RWPE2 (cell line): ENCODE results near the gene MSMB.
A peak's percentile ranks its signal among the peaks of the same experiment; 100 is the strongest.
"Not testable (repeated sequence)": the region's sequence is repeated elsewhere in the genome, so short reads cannot be mapped to it uniquely, and the experiment has no call there.

Experiments used
- ATAC-seq: fragments of 200-7000 bp; cut with Tn5 transposase; 3 replicates; pipeline ENCODE4 v1.9.1; 2021; ENCODE audit warnings: low read depth
- DNase-seq: peaks from one replicate; pipeline ENCODE4 v3.0.0-alpha.2; 2020; ENCODE audit warnings: low spot score
- H3K27ac ChIP-seq: fragments of 450-650 bp; 2 replicates; pipeline ENCODE4 v1.5.1; 2017; ENCODE audit warnings: mild to moderate bottlenecking; ENCODE audit not compliant: poor library complexity, severe bottlenecking
- H3K27me3 ChIP-seq: fragments of 250-450 bp; sonication (Bioruptor Pico); 2 replicates; pipeline ENCODE4 v1.5.1; 2021; ENCODE audit warnings: mild to moderate bottlenecking, moderate library complexity; ENCODE audit not compliant: insufficient read depth, poor library complexity, severe bottlenecking
- H3K36me3 ChIP-seq: fragments of 250-450 bp; sonication (Bioruptor Pico); 2 replicates; pipeline ENCODE4 v1.5.1; 2020; ENCODE audit warnings: low read depth, mild to moderate bottlenecking, moderate library complexity
- H3K4me1 ChIP-seq: fragments of 250-450 bp; sonication (Bioruptor Pico); 2 replicates; pipeline ENCODE4 v1.5.1; 2021; ENCODE audit warnings: mild to moderate bottlenecking, moderate library complexity; ENCODE audit not compliant: insufficient read depth, poor library complexity, severe bottlenecking
- H3K4me3 ChIP-seq: fragments of 250-450 bp; sonication (Bioruptor Pico); 2 replicates; pipeline ENCODE4 v1.5.1; 2021; ENCODE audit warnings: mild to moderate bottlenecking, moderate library complexity; ENCODE audit not compliant: severe bottlenecking
- H3K9me3 ChIP-seq: fragments of 250-450 bp; sonication (Bioruptor Pico); 2 replicates; pipeline ENCODE4 v1.5.1; 2021; ENCODE audit warnings: mild to moderate bottlenecking, moderate library complexity; ENCODE audit not compliant: severe bottlenecking
- TF ChIP-seq, protein P1 (sequence below): fragments of 450-650 bp; IDR thresholded peaks from one replicate; pipeline ENCODE4 v1.5.1; 2017; ENCODE audit warnings: mild to moderate bottlenecking, moderate library complexity; ENCODE audit not compliant: poor library complexity, severe bottlenecking

MSMB gene

DNA sequence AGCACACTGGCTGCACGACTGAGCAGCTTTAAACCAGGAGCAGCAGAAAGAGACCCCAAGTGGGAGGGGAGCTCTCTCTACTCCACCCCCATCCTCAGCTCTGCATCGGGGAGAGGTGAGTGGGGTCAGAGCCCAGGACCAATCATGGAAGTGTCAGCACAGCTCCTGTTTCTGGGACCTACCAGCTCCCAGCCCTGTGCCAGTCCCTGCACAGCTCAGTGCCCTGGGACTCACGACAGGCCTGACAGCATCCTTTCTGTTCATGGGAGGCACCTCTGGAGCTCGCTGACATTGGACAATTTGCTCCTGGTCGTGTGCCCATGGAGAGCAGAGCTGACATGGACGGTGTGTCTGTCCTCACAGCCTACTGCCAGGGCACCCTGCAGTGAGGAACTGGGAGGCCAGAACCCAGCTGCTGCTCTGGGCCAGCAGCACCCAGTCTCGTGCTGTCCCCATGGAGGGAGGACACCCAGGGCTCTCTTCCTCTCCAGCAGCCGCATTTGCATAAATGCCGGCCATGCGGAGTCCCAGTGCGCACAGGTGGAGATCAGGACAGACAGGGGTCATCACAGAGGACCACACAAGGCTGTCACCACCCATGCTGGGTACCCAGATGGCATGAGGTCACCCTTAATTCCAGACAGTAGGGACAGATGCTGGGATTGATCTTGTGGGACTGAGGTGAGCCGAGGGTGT, 45.9 kb upstream of the MSMB start:
- no peaks in the 10 kb centered on the region for H3K36me3 ChIP-seq
- DNase-seq (no peak), ATAC-seq (0 out of 3 replicates have a peak, but pooled peaks have one; percentile 16)
- TF ChIP-seq, protein P1, sequence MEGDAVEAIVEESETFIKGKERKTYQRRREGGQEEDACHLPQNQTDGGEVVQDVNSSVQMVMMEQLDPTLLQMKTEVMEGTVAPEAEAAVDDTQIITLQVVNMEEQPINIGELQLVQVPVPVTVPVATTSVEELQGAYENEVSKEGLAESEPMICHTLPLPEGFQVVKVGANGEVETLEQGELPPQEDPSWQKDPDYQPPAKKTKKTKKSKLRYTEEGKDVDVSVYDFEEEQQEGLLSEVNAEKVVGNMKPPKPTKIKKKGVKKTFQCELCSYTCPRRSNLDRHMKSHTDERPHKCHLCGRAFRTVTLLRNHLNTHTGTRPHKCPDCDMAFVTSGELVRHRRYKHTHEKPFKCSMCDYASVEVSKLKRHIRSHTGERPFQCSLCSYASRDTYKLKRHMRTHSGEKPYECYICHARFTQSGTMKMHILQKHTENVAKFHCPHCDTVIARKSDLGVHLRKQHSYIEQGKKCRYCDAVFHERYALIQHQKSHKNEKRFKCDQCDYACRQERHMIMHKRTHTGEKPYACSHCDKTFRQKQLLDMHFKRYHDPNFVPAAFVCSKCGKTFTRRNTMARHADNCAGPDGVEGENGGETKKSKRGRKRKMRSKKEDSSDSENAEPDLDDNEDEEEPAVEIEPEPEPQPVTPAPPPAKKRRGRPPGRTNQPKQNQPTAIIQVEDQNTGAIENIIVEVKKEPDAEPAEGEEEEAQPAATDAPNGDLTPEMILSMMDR, result no peak
- H3K9me3 ChIP-seq, result peaks cover 4% of the 10 kb centered on the region
- H3K4me3 ChIP-seq, result no peak overlapping the region
- H3K27me3 ChIP-seq, result no peaks in the 10 kb centered on the region
- H3K27ac ChIP-seq, result no peak overlapping the region
- H3K4me1 ChIP-seq, result no peaks in the 10 kb centered on the region

DNA sequence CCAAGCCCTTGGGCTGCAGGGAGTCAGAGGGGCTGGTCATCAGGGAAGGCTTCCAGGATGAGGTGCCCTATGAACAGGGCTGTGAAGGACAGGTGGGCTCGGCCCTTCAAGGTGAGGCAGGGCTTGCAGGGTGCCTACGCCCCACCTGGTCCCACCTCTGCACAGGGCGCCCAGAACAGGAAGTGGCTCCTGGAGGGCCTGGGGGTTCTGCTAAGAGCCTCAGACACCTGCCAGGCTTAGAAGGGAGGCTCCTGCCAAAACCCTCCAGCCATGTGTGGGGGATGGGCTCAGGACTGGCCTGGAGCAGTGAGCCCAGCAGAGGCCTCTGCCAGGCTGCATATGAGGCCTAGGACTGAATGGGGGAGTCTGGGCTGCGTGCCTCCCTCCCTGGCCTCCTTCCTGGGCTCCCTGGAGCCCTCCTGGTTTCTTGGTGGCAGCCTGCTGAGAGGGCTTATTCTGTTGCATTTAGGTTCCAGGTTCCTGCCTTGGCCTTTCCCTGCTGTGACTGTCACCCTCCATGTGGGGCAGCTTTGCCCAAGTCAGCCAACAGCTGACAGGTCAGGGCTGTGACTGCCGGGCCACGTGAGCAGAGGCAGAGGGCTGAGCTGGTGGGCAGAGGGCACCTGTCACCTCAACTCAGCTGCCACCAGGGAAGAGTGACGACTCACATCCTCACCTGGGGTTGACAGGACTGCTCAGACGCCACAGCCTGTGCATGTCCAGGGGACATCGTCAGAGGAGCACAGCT, 45.2 kb upstream of the MSMB start:
- peaks cover 4% of the 10 kb centered on the region for H3K9me3 ChIP-seq
- H3K4me1 ChIP-seq, result no peaks in the 10 kb centered on the region
- H3K36me3 ChIP-seq, result no peaks in the 10 kb centered on the region
- TF ChIP-seq, protein P1, result no peak
- no peak overlapping the region for H3K4me3 ChIP-seq
- no peak for DNase-seq
- no peaks in the 10 kb centered on the region for H3K27me3 ChIP-seq
- no peak overlapping the region for H3K27ac ChIP-seq
- no peak for ATAC-seq

GRCh38 chr10:46090258-46090812, 44.3 kb upstream of the MSMB start:
- ATAC-seq (no peak), DNase-seq (no peak)
- H3K27me3 ChIP-seq, result no peaks in the 10 kb centered on the region
- H3K36me3 ChIP-seq, result no peaks in the 10 kb centered on the region
- no peaks in the 10 kb centered on the region for H3K4me1 ChIP-seq
- peaks cover 4% of the 10 kb centered on the region for H3K9me3 ChIP-seq
- no peak overlapping the region for H3K27ac ChIP-seq
- H3K4me3 ChIP-seq, result no peak overlapping the region
- TF ChIP-seq, protein P1, result no peak

- not testable (repeated sequence) for H3K36me3 ChIP-seq, H3K27me3 ChIP-seq, H3K4me1 ChIP-seq, H3K27ac ChIP-seq, ATAC-seq, H3K4me3 ChIP-seq, DNase-seq, H3K9me3 ChIP-seq
These were observed 41.3 kb upstream of the MSMB start for GRCh38 chr10:46087381-46087780.

DNA sequence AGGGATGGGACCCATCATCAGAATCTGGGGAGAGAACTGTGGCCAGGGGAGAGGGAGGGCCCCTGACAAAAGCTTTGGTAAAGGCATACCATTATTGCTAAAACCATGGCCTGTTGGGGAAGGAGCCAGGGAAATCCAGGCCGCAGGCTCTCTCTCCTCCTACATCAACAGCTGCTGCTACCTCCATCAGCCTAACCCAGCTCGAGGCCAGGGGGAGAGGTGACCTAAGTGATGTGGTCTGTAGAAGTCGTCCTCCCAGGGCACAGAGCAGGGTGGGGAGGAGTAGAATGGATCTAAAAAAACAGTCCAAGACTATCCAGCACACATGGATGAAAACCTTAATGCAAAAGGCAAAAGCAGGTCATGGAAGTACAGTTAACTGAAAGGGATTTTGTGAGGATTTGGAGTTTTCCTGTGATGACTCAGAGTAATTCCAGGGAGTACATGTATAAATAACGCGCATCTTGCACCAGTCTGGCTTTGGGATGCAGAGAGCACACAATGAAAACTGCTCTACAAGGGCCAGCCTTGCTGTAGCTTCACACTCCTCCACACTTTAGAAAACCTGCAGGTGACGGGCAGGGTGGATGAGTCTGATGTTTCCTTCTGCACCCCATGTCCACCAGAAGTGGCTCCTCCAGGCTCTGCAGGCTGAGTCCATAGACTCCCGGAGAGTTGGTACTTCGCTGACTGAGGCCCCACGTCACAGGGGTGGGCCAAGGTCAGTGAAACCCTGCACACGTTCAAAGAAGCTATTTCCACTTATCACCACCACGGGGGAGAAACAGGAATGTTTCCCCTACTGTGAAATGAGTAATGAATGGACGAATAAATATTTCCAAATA, 38.5 kb upstream of the MSMB start:
- DNase-seq, result no peak
- ATAC-seq, result no peak; the same call in 2 of the 3 replicates
- H3K4me1 ChIP-seq, result no peaks in the 10 kb centered on the region
- TF ChIP-seq, protein P1, result no peak
- H3K9me3 ChIP-seq, result peaks cover 4% of the 10 kb centered on the region
- H3K4me3 ChIP-seq, result no peak overlapping the region
- H3K36me3 ChIP-seq, result no peaks in the 10 kb centered on the region
- H3K27me3 ChIP-seq, result no peaks in the 10 kb centered on the region
- no peak overlapping the region for H3K27ac ChIP-seq
